Suprapubic skin (tissue), 4 donors: ENCODE results near the gene OTUB1.

Source experiments
- EP300 ChIP-seq: sonication (generic); formaldehyde crosslinking; IDR thresholded peaks from one replicate; pipeline ENCODE4 v1.6.1; 2017; ENCODE audit warnings: antibody characterized with exemption
- POLR2A ChIP-seq, 2 donors: fragments of 450-650 bp; IDR thresholded peaks; one replicate each; pipeline ENCODE4 v1.6.1; 2017; ENCODE audit warnings: antibody characterized with exemption in 2 of 2, mild to moderate bottlenecking in 2 of 2, moderate library complexity in 2 of 2
- POLR2AphosphoS5 ChIP-seq, 3 donors: sonication (generic); formaldehyde crosslinking; IDR thresholded peaks; one replicate each; pipeline ENCODE4 v1.6.1; 2017; ENCODE audit warnings: antibody characterized with exemption in 3 of 3
- TF ChIP-seq, protein P1 (sequence below), 2 donors: fragments of 200-600 bp in 1 of 2; fragments of 450-650 bp in 1 of 2; sonication (generic) in 1 of 2; IDR thresholded peaks; one replicate each; pipeline ENCODE4 v1.5.1; 2016 to 2019; ENCODE audit warnings: antibody characterized with exemption in 2 of 2, mild to moderate bottlenecking in 1 of 2, moderate library complexity in 1 of 2

DNA sequence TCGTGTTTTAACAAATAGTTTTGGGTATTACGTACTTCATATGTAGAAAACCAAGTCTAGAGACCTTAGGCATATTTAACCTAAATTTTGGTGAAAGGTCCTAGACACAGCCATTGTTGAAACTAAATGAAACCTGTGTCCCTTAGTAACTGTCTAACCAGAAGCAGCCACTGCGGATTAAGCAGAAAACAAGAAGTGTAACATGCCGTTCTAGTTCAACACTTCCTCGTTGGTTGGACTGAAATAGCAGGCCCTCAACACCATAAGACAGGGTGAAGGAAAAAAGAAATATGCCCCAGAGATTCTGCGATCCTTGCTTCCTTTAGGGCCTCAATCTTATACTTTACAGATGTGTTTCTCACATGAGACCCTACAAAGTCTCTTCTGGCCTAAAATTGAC lies 45.5 kb upstream of the OTUB1 start:
- TF ChIP-seq, protein P1, sequence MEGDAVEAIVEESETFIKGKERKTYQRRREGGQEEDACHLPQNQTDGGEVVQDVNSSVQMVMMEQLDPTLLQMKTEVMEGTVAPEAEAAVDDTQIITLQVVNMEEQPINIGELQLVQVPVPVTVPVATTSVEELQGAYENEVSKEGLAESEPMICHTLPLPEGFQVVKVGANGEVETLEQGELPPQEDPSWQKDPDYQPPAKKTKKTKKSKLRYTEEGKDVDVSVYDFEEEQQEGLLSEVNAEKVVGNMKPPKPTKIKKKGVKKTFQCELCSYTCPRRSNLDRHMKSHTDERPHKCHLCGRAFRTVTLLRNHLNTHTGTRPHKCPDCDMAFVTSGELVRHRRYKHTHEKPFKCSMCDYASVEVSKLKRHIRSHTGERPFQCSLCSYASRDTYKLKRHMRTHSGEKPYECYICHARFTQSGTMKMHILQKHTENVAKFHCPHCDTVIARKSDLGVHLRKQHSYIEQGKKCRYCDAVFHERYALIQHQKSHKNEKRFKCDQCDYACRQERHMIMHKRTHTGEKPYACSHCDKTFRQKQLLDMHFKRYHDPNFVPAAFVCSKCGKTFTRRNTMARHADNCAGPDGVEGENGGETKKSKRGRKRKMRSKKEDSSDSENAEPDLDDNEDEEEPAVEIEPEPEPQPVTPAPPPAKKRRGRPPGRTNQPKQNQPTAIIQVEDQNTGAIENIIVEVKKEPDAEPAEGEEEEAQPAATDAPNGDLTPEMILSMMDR (IDR thresholded peaks at IDR 0.05): no peak
- TF ChIP-seq POLR2A (IDR thresholded peaks at IDR 0.05) (no peak), EP300 (no peak), POLR2AphosphoS5 (IDR thresholded peaks at IDR 0.05) (no peak)
